GM21576 (cell line): ENCODE data around the gene RAB1A.

Source experiments
- ATAC-seq: cut with Tn5 transposase; IDR thresholded peaks from one replicate; pipeline ENCODE4 v1.9.1; 2021; ENCODE audit warnings: mild to moderate bottlenecking, moderate library complexity; ENCODE audit not compliant: unreplicated experiment

The RAB1A gene

GRCh38 chr2:65040400-65041261 is 89.3 kb downstream of the RAB1A start:
- peak; percentile 75 for ATAC-seq

- no peak for ATAC-seq
Observed at GRCh38 chr2:65039640-65040039, 90.3 kb downstream of the RAB1A start.

- no peak for ATAC-seq
Observed at GRCh38 chr2:65037178-65037577, 92.7 kb downstream of the RAB1A start.
